HEK293 (cell line): ENCODE data around the gene CPNE9.
A peak's percentile ranks its signal among the peaks of the same experiment; 100 is the strongest.

Experiments
- CTCF ChIA-PET: fragments of 350-600 bp; formaldehyde crosslinking; extraction: SDS; loops from one replicate; lab custom pipeline; 2021; ENCODE audit warnings: antibody characterized with exemption; lab: Yijun Ruan, JAX
- POLR2A ChIA-PET: fragments of 300-600 bp; formaldehyde crosslinking; extraction: SDS; loops from one replicate; lab custom pipeline; 2020; ENCODE audit warnings: antibody characterized with exemption, inconsistent platforms; lab: Yijun Ruan, JAX
- H3K27ac ChIP-seq: fragments of 200-500 bp; sonication (Bioruptor generic); 2 replicates; pipeline ENCODE4 v1.5.1; 2014; ENCODE audit warnings: low read depth, low read length, control low read depth, inconsistent platforms; ENCODE audit errors: extremely low read depth
- H3K36me3 ChIP-seq, 2 experiments: fragments of 200-500 bp in 1 of 2; sonication (Bioruptor generic) in 1 of 2; 1 replicate in 1 of 2; 2 replicates in 1 of 2; pipeline ENCODE4 v1.5.1; 2014 to 2017; ENCODE audit warnings: inconsistent platforms in 2 of 2, low read length in 2 of 2; ENCODE audit not compliant: control insufficient read depth in 2 of 2, insufficient read depth in 1 of 2
- H3K4me1 ChIP-seq: fragments of 200-500 bp; sonication (Bioruptor generic); 2 replicates; pipeline ENCODE4 v1.5.1; 2014; ENCODE audit warnings: mild to moderate bottlenecking, low read length, inconsistent platforms; ENCODE audit not compliant: control insufficient read depth, insufficient read depth
- H3K4me3 ChIP-seq: 2 replicates; pipeline ENCODE4 v1.5.1; 2011; ENCODE audit warnings: low read depth, mild to moderate bottlenecking, control low read depth, low read length, moderate library complexity
- H3K9me3 ChIP-seq: fragments of 200-500 bp; sonication (Bioruptor generic); 2 replicates; pipeline ENCODE4 v1.5.1; 2014; ENCODE audit warnings: low read depth, low read length, inconsistent platforms; ENCODE audit not compliant: control insufficient read depth, insufficient read depth
- FEZF1 ChIP-seq: fragments of 450-650 bp; formaldehyde crosslinking; IDR thresholded peaks from 2 replicates; pipeline ENCODE4 v1.5.1; 2016; ENCODE audit warnings: missing biosample characterization, missing genetic modification characterization
- HOXA7 ChIP-seq: sonication (generic); formaldehyde crosslinking; IDR thresholded peaks from 2 replicates; pipeline ENCODE4 v1.8.1; 2022; ENCODE audit warnings: missing genetic modification reagents, borderline replicate concordance
- KLF1 ChIP-seq: fragments of 450-650 bp; formaldehyde crosslinking; IDR thresholded peaks from 2 replicates; pipeline ENCODE4 v1.5.1; 2016; ENCODE audit warnings: missing biosample characterization, missing genetic modification characterization
- KLF16 ChIP-seq: fragments of 450-650 bp; formaldehyde crosslinking; IDR thresholded peaks from 2 replicates; pipeline ENCODE4 v1.5.1; 2017; ENCODE audit warnings: missing biosample characterization, missing genetic modification characterization
- PRDM1 ChIP-seq: fragments of 450-650 bp; formaldehyde crosslinking; IDR thresholded peaks from 2 replicates; pipeline ENCODE4; 2016; ENCODE audit warnings: missing biosample characterization, missing genetic modification characterization
- SCRT2 ChIP-seq: fragments of 450-650 bp; formaldehyde crosslinking; IDR thresholded peaks from 2 replicates; pipeline ENCODE4 v1.5.1; 2016; ENCODE audit warnings: missing biosample characterization, missing genetic modification characterization
- ZBTB20 ChIP-seq: fragments of 450-650 bp; formaldehyde crosslinking; IDR thresholded peaks from 2 replicates; pipeline ENCODE4 v1.5.1; 2016; ENCODE audit warnings: missing biosample characterization, missing genetic modification characterization
- ZIC2 ChIP-seq: fragments of 450-650 bp; formaldehyde crosslinking; IDR thresholded peaks from 2 replicates; pipeline ENCODE4 v1.5.1; 2016; ENCODE audit warnings: missing biosample characterization, missing genetic modification characterization
- ZNF10 ChIP-seq: fragments of 450-650 bp; formaldehyde crosslinking; IDR thresholded peaks from 2 replicates; pipeline ENCODE4 v1.5.1; 2017; ENCODE audit warnings: missing biosample characterization, missing genetic modification characterization
- ZNF311 ChIP-seq: fragments of 450-650 bp; formaldehyde crosslinking; IDR thresholded peaks from 2 replicates; pipeline ENCODE4 v1.5.1; 2017; ENCODE audit warnings: missing biosample characterization, missing genetic modification characterization, borderline replicate concordance
- ZNF350 ChIP-seq: fragments of 450-650 bp; formaldehyde crosslinking; IDR thresholded peaks from 2 replicates; pipeline ENCODE4 v1.5.0; 2017; ENCODE audit warnings: missing biosample characterization, mild to moderate bottlenecking, missing genetic modification characterization
- ZNF473 ChIP-seq: fragments of 450-650 bp; formaldehyde crosslinking; IDR thresholded peaks from 2 replicates; pipeline ENCODE4 v1.5.1; 2017; ENCODE audit warnings: missing biosample characterization, missing genetic modification characterization
- ZNF621 ChIP-seq: fragments of 450-650 bp; formaldehyde crosslinking; IDR thresholded peaks from 2 replicates; pipeline ENCODE4 v1.5.1; 2017; ENCODE audit warnings: missing biosample characterization, missing genetic modification characterization
- ZNF837 ChIP-seq: fragments of 450-650 bp; formaldehyde crosslinking; IDR thresholded peaks from 2 replicates; pipeline ENCODE4 v1.5.1; 2016; ENCODE audit warnings: missing biosample characterization, missing genetic modification characterization
- TF ChIP-seq, protein P1 (sequence below): fragments of 450-650 bp; IDR thresholded peaks from 2 replicates; pipeline ENCODE4 v1.5.1; 2018; ENCODE audit warnings: missing biosample characterization, missing genetic modification characterization

The CPNE9 gene

DNA sequence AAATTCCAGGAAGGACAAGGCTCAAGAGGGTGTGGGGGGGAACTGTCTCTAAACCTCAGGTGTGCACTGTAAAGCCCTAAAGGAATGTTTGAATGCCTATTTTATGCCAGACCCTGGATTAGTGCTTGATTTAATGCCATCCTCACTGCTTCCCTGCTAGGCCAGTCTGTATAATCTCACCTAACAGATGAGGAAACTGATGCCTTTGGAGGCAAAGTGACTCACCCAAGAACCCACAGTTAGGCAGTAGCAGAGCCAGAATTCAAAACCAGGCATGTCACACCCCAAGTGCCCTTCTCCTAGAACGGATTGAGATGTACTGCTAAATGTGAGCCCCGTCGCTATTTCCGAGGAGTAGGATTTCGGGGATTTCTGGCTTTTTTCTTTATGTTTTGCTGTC, 58.3 kb downstream of the CPNE9 start (continued):
- TF ChIP-seq, protein P1, sequence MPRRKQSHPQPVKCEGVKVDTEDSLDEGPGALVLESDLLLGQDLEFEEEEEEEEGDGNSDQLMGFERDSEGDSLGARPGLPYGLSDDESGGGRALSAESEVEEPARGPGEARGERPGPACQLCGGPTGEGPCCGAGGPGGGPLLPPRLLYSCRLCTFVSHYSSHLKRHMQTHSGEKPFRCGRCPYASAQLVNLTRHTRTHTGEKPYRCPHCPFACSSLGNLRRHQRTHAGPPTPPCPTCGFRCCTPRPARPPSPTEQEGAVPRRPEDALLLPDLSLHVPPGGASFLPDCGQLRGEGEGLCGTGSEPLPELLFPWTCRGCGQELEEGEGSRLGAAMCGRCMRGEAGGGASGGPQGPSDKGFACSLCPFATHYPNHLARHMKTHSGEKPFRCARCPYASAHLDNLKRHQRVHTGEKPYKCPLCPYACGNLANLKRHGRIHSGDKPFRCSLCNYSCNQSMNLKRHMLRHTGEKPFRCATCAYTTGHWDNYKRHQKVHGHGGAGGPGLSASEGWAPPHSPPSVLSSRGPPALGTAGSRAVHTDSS (tag by site-specific recombination): no peak

DNA sequence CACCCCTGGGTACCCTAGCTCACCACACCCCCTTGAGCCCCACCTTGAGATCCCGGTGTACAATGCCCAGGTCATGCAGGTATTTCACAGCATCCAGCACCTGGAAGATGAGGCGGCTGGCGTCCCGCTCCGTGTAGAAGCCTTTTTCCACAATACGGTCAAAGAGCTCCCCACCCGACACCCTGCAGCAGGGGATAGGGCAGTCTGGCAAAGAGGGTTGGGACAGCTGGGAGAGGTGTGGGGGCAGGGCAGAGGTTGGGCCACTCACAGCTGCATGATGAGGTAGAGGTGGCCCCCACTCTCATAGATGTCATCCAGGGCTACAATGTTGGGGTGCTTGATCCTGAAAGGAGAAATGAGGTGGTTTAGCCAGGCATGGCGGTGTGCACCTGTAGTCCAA, 59.2 kb downstream of the CPNE9 start:
- no peak overlapping the region for H3K27ac ChIP-seq
- no peaks in the 10 kb centered on the region for H3K9me3 ChIP-seq
- no peaks in the 10 kb centered on the region for H3K4me1 ChIP-seq
- CTCF ChIA-PET: interaction anchor here (0.7 to 1.5 kb wide), 2 partner anchors 23 to 260 kb away, joined by 3 to 4 read pairs; no protein-coding TSS in a partner anchor
- no peak for TF ChIP-seq ZNF311 (tag by site-specific recombination)
- TF ChIP-seq, all 188 proteins: peak for 0
- H3K4me3 ChIP-seq: no peak overlapping the region
- H3K36me3 ChIP-seq: peaks cover 16 to 76% of the 10 kb centered on the region in 2 experiments; a peak in 2 of 3 replicates
- POLR2A ChIA-PET: interaction anchor here (1.6 kb wide), 1 partner anchor 13 kb away, joined by 7 read pairs; the partner anchor contains the start of gene OGG1

DNA sequence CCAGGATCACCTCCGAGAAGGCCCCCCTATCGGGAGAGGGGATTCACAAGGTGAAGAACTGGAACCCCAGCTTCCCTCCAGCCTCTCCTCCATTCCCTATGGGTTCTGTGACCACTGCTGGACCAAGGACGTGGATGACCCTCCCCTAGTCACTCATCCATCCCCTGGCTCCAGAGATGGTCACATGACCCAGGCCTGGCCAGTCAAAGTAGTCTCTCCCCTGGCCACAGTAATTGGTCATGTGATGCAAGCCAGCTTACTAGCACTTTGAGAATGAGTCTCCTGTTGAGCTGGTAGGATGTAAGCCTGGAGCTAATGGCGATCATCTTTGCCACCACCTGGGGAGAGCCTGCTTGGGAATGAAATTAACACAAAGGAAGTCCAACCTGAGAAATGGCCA, 62.2 kb downstream of the CPNE9 start:
- Histone ChIP-seq H3K9me3 (no peaks in the 10 kb centered on the region), H3K27ac (no peak overlapping the region), H3K36me3 (peaks cover 8 to 50% of the 10 kb centered on the region in 2 experiments; a peak in 2 of 3 replicates), H3K4me3 (no peak overlapping the region), H3K4me1 (peaks cover 9% of the 10 kb centered on the region)
- POLR2A ChIA-PET: interaction anchor here (1.6 kb wide), 1 partner anchor 16 kb away, joined by 3 read pairs; the partner anchor contains the start of gene OGG1
- CTCF ChIA-PET: interaction anchor here (0.6 kb wide), 1 partner anchor 264 kb away, joined by 3 read pairs; no protein-coding TSS in a partner anchor
- no peak for TF ChIP-seq PRDM1 (tag by site-specific recombination)
- no peak for TF ChIP-seq KLF16 (tag by site-specific recombination)
- no peak for TF ChIP-seq ZNF473 (tag by site-specific recombination)
- TF ChIP-seq ZIC2 (tag by site-specific recombination): peak; percentile 77
- no peak for TF ChIP-seq KLF1
- TF ChIP-seq SCRT2 (tag by site-specific recombination): peak; percentile 42
- TF ChIP-seq HOXA7 (CRISPR knock-in tag): no peak

DNA sequence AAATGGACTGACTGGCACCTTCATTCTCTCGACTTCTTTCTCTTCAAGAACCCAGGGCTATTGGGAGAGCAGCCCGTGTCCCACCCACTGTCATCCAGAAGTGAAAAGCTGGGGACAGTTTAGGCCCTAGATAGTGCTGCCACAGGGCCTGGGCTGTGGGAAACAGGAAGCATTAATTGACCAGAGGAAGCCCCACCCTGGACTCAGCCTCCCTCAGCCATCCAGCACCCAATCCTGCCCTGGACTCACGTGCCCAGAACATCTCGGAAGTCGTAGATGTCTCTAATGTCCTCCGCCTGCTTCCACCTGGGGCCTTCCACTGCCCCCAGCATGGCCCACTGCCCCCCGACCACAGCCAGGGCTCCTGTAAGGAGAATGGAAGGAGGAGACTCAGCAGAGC, 63.8 kb downstream of the CPNE9 start:
- Histone ChIP-seq H3K4me1 (peaks cover 9% of the 10 kb centered on the region), H3K36me3 (peaks cover 5 to 35% of the 10 kb centered on the region in 2 experiments; a peak in 2 of 3 replicates), H3K27ac (no peak overlapping the region), H3K4me3 (no peak overlapping the region), H3K9me3 (no peaks in the 10 kb centered on the region)
- ChIA-PET POLR2A (no interaction called here), CTCF (interaction anchor here (0.7 kb wide), 1 partner anchor 1039 kb away, joined by 3 read pairs; no protein-coding TSS in a partner anchor)
- TF ChIP-seq ZBTB20 (tag by site-specific recombination) (peak; percentile 36), ZNF350 (tag by site-specific recombination) (no peak), ZNF621 (tag by site-specific recombination) (no peak), ZNF837 (tag by site-specific recombination) (no peak)

DNA sequence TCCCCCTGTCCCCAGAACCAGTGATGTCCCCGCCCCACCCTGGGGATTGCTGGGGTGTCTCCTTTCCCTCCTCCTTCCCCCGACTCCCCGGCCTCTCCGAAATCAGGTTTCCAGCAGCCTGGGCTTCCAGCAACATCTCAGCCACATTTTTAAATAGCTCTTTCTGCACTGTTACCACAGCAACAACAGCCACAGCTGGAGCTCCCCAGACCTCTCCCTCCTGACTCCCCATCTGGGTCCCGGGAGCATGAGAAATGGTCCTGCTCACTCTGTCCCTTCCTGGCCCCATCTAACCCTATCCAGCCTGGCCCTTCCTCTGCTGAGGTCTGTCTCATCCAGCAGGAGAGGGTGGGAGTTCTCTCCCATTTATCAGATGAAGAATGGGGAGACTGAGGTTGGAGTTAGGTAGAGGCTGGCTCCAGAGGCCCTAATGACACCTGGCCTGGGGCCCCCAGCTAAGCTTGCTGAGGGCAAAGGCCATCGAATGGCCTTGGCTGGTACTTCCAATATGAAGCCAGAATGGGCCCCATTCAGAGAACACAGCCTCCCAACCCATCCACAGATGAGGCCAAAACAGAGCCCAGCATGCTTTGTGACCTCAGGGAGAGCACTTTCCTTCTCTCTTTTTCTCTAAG, 64.6 kb downstream of the CPNE9 start:
- H3K9me3 ChIP-seq: no peaks in the 10 kb centered on the region
- ChIA-PET POLR2A (interaction anchor here (0.6 to 2.6 kb wide), 2 partner anchors 19 to 20 kb away, joined by 3 to 18 read pairs; partner anchors contain the start of gene OGG1), CTCF (interaction anchor here (0.6 to 0.7 kb wide), 3 partner anchors 13 to 164 kb away, joined by 3 to 5 read pairs (median 3); no protein-coding TSS in a partner anchor)
- TF ChIP-seq ZNF10 (0 out of 2 replicates have a peak, but pooled peaks have one; percentile 19), FEZF1 (tag by site-specific recombination) (no peak)
- peaks cover under 1 to 28% of the 10 kb centered on the region in 2 experiments; a peak in 1 of 3 replicates for H3K36me3 ChIP-seq
- peaks cover 9% of the 10 kb centered on the region for H3K4me1 ChIP-seq
- peak overlapping the region; percentile 76; the same call in 1 of the 2 replicates for H3K27ac ChIP-seq
- no peak overlapping the region for H3K4me3 ChIP-seq
